DOHH2 (cell line): ENCODE data around the gene ALDH6A1.
"Not testable (repeated sequence)": the region's sequence is repeated elsewhere in the genome, so short reads cannot be mapped to it uniquely, and the experiment has no call there.

Experiments
- H3F3A ChIP-seq: fragments of 200-600 bp; sonication (generic), shearing (Covaris generic); 2 replicates; pipeline ENCODE4 v1.6.0; 2016; ENCODE audit warnings: antibody characterized with exemption, mild to moderate bottlenecking; ENCODE audit not compliant: control insufficient read depth, insufficient read depth
- H3K27ac ChIP-seq: fragments of 200-600 bp; sonication (generic); 2 replicates; pipeline ENCODE4 v1.5.1; 2014; ENCODE audit warnings: low read depth, mild to moderate bottlenecking, low read length, moderate library complexity
- H3K27me3 ChIP-seq: fragments of 200-600 bp; sonication (generic); 2 replicates; pipeline ENCODE4 v1.6.1; 2014; ENCODE audit warnings: mild to moderate bottlenecking, low read length, mixed read lengths; ENCODE audit not compliant: control insufficient read depth
- H3K36me3 ChIP-seq: fragments of 200-600 bp; sonication (generic); 2 replicates; pipeline ENCODE4 v1.6.1; 2014; ENCODE audit warnings: mild to moderate bottlenecking, low read length, moderate library complexity, mixed read lengths; ENCODE audit not compliant: control insufficient read depth
- H3K4me1 ChIP-seq: fragments of 200-600 bp; sonication (generic); 2 replicates; pipeline ENCODE4 v1.6.1; 2014; ENCODE audit warnings: mild to moderate bottlenecking, low read length, mixed read lengths; ENCODE audit not compliant: control insufficient read depth
- H3K4me2 ChIP-seq: fragments of 200-600 bp; sonication (generic); 2 replicates; pipeline ENCODE4 v1.6.0; 2014; ENCODE audit warnings: mild to moderate bottlenecking, low read length, moderate library complexity
- H3K4me3 ChIP-seq: fragments of 200-600 bp; sonication (generic); 2 replicates; pipeline ENCODE4 v1.5.1; 2014; ENCODE audit warnings: mild to moderate bottlenecking, low read length, mixed read lengths
- H3K79me2 ChIP-seq: fragments of 200-600 bp; sonication (generic); 2 replicates; pipeline ENCODE4 v1.6.1; 2014; ENCODE audit warnings: mild to moderate bottlenecking, low read length, mixed read lengths; ENCODE audit not compliant: control insufficient read depth
- H3K9me2 ChIP-seq: fragments of 200-600 bp; sonication (generic); replicated peaks from 2 replicates; pipeline ENCODE4 v1.6.1; 2014; ENCODE audit warnings: mild to moderate bottlenecking, low read length, mixed read lengths; ENCODE audit not compliant: control insufficient read depth
- H3K9me3 ChIP-seq: fragments of 200-600 bp; sonication (generic); 2 replicates; pipeline ENCODE4 v1.6.1; 2014; ENCODE audit warnings: antibody characterized with exemption, low read length, mixed read lengths; ENCODE audit not compliant: control insufficient read depth, insufficient read depth
- H4K20me1 ChIP-seq: fragments of 200-600 bp; sonication (generic); 2 replicates; pipeline ENCODE4 v1.6.0; 2014; ENCODE audit warnings: low read depth, mild to moderate bottlenecking, antibody characterized with exemption, low read length, moderate library complexity; ENCODE audit not compliant: control insufficient read depth, insufficient read depth
- CTCF ChIP-seq: fragments of 200-600 bp; sonication (generic); IDR thresholded peaks from one replicate; pipeline ENCODE4 v1.5.1; 2014; ENCODE audit warnings: antibody characterized with exemption, mild to moderate bottlenecking, low read depth, low read length; ENCODE audit not compliant: poor library complexity, severe bottlenecking
- EZH2phosphoT487 ChIP-seq: fragments of 200-600 bp; sonication (generic); IDR thresholded peaks from 2 replicates; pipeline ENCODE4 v1.6.1; 2017; ENCODE audit warnings: borderline replicate concordance, mild to moderate bottlenecking, antibody characterized with exemption, low read length, moderate library complexity, mixed read lengths

Gene ALDH6A1

GRCh38 chr14:74111395-74112216 lies 27.4 kb upstream of the ALDH6A1 start:
- H3K4me3 ChIP-seq, H3K4me2 ChIP-seq, H3K79me2 ChIP-seq, H3F3A ChIP-seq, H3K9me3 ChIP-seq, H3K36me3 ChIP-seq, H3K27ac ChIP-seq, H3K4me1 ChIP-seq, H4K20me1 ChIP-seq, H3K9me2 ChIP-seq, H3K27me3 ChIP-seq: not testable (repeated sequence)
- TF ChIP-seq CTCF: peak; percentile 31

- TF ChIP-seq CTCF (no peak), EZH2phosphoT487 (no peak)
These were observed 25.1 kb upstream of the ALDH6A1 start for GRCh38 chr14:74109369-74109768.

GRCh38 chr14:74105381-74105780 lies 21.1 kb upstream of the ALDH6A1 start:
- H3K9me2 ChIP-seq: no peaks in the 10 kb centered on the region
- no peaks in the 10 kb centered on the region for H4K20me1 ChIP-seq
- H3K4me3 ChIP-seq: no peak overlapping the region
- no peaks in the 10 kb centered on the region for H3K79me2 ChIP-seq
- H3K4me1 ChIP-seq: peaks cover 5% of the 10 kb centered on the region; the same call in 1 of the 2 replicates
- no peaks in the 10 kb centered on the region for H3F3A ChIP-seq
- TF ChIP-seq CTCF (no peak), EZH2phosphoT487 (no peak)
- peaks cover 12% of the 10 kb centered on the region for H3K36me3 ChIP-seq
- no peak overlapping the region for H3K27ac ChIP-seq
- no peaks in the 10 kb centered on the region for H3K27me3 ChIP-seq
- H3K4me2 ChIP-seq: no peak overlapping the region
- H3K9me3 ChIP-seq: no peaks in the 10 kb centered on the region

More at GRCh38 chr14:74109369-74109768, 25.1 kb upstream of the ALDH6A1 start:
- H3K9me2 ChIP-seq: no peaks in the 10 kb centered on the region
- H3K9me3 ChIP-seq: no peaks in the 10 kb centered on the region
- H3K4me1 ChIP-seq: peaks cover 5% of the 10 kb centered on the region; the same call in 1 of the 2 replicates
- H3K27me3 ChIP-seq: no peaks in the 10 kb centered on the region
- no peaks in the 10 kb centered on the region for H3F3A ChIP-seq
- no peaks in the 10 kb centered on the region for H3K79me2 ChIP-seq
- H3K4me3 ChIP-seq: no peak overlapping the region
- H4K20me1 ChIP-seq: no peaks in the 10 kb centered on the region
- no peak overlapping the region for H3K4me2 ChIP-seq
- no peak overlapping the region for H3K27ac ChIP-seq
- peaks cover 6% of the 10 kb centered on the region; the same call in 1 of the 2 replicates for H3K36me3 ChIP-seq
